ENCODE data around the gene OBSL1.

The OBSL1 gene

GRCh38 chr2:219506153-219506801 lies 65.1 kb downstream of the OBSL1 start:
- TF ChIP-seq CTCF (IDR thresholded peaks at IDR 0.05): no peak
- no peak overlapping the region for H3K27ac ChIP-seq

GRCh38 chr2:219505585-219505984 lies 65.8 kb downstream of the OBSL1 start:
- TF ChIP-seq CTCF (IDR thresholded peaks at IDR 0.05): no peak
- H3K27ac ChIP-seq: no peak overlapping the region

GRCh38 chr2:219502618-219503017 lies 68.7 kb downstream of the OBSL1 start:
- no peak overlapping the region for H3K27ac ChIP-seq
- TF ChIP-seq ZFX (IDR thresholded peaks at IDR 0.05; ENCODE audit: borderline replicate concordance): no peak
- no peak for TF ChIP-seq CTCF (IDR thresholded peaks at IDR 0.05)

GRCh38 chr2:219501849-219502248 lies 69.5 kb downstream of the OBSL1 start:
- TF ChIP-seq CTCF (IDR thresholded peaks at IDR 0.05): no peak
- no peak for TF ChIP-seq ZFX (IDR thresholded peaks at IDR 0.05; ENCODE audit: borderline replicate concordance)
- no peak overlapping the region for H3K27ac ChIP-seq
